T-helper 2 cell treated with Interferon-gamma antibody and Interleukin-4, amounts not matched to agents 100 ng/mL and 5 ng/mL, for 36 hours (primary cell): Measurements from ENCODE around the gene UBASH3B. TPM values are rescaled to one million over a fixed set of nuclear protein-coding genes. Genes with fewer than 3 reads are reported as not detected.

ENCODE experiments used
- intact Hi-C: fragments of 100-400 bp; cut with micrococcal nuclease; formaldehyde crosslinking; loops from one replicate; pipeline ENCODE4 v1.15.1; 2023
- total RNA-seq: library from RNA; stranded (reverse); gene quantifications from 2 replicates; pipeline ENCODE4 v1.2.3, GENCODE V29; 2022

UBASH3B gene
- total RNA-seq, 1 donor from 2014 or later, result 22.9 TPM

DNA sequence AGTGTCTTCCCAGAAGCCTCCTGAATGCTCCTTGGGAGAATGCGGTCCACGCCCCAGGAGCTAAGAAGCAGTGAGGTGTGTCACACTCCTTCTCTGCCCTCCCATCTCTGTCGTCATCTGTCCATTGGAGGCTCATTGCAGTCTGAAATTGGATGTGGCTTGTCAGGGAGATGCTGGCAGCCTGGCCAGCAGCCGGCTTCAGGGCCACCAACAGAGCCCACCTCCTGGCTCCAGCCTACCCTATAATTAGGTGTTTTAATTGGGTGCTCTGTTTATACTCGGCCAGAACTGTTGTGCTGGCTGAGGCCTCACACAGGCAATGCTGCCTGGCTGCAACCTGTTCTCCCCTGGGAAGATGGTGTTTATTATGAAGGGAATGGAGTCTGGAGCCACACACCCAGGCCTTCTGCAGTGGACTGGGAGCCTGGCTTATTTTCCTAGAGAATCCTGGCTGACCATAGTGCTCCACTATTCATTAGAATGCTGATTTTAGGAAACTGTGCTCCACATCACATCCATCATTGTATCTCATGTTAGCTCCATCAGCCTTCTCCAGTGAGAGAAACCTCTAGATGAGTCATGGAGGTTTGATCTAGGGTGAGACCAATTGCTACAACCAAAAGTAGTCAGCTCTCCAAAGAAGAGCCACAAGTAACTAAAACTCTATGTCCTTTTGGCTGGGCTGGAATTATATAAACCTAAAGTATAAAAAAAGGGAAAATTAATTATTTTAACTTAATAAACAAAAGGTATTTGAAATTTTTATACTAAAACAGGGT, 96.0 kb downstream of the UBASH3B start:
- intact Hi-C loops, result no loop called here

DNA sequence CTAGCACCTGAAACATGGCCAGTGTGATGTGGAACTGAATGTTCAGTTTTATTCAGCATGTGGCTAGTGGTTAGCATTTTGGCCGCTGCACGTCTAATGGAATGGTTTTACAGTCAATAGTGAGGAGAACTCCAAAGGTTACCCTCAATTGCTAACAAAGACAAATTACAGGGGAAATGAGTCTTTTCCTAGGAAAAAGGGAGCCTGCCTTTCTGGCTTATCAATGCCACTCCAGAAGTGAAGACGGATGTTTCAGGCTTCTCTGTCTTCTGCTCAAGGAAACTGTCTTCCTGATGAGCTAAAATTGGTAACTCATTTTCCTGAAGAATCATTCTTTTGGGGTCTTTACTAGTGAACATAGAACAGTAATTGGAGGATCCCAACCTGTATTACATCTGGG, 98.5 kb downstream of the UBASH3B start:
- intact Hi-C loops, result loop anchor here (1.0 kb wide), 2 partner anchors 98 to 125 kb away; no protein-coding TSS in a partner anchor

DNA sequence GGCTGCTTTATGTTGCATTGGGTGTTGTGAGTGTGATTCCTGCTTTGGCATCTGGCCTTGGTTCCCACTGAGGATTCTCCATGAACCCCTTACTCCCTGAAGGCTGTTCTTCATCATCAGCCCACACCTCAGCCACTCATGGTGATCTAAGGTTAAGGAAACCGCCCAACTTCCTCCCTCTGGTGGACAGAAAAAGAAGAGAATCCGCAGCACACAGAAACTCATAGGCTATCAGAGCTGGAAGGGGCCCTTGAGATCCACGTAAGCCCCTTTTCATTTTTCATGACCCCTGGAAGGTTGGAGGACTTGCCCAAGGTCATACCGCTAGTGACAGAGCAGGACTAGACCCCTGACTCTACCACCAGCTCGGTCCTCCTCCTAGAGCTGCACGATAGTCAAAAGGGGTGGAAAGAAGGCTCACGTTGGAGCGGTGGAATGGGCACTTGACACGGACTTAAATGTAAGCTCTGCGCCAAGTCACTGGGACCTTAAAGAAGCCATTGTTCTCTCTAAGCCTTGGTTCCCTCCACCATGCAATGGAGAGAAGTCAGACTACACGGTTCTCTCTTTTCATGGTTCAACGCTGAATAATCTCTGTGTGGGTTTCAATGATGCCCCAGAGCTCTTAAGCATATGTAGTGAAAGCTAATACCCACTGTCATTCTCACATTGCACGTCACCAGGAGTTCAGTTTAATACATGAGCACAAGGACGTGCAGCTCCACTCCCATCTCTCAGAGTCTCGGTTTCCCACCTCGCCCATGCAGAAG, 99.2 kb downstream of the UBASH3B start:
- intact Hi-C loops, result loop anchor here (1.0 to 5.0 kb wide), 3 partner anchors 32 to 125 kb away; no protein-coding TSS in a partner anchor

DNA sequence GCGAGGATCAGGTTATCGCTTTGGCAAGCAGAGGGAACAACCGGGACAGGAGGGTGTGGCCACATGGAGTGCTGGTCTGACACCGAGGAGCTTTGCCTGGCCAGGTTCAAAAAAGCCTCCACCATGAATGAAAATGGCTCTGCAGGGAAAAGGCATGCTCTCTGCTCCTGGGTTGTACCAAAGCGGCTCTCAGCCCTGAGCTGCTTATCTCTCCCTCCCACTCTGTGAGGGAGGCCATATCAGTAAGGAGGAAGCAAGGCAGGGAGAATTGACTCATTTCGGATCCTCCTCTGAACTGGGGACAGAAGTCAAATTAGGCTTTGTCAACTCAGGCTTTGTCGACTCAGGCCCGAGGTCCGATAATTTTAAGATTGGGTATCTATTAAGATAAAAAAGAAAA, 99.9 kb downstream of the UBASH3B start:
- intact Hi-C loops, result loop anchor here (5.0 kb wide), 1 partner anchor 33 kb away; no protein-coding TSS in a partner anchor

DNA sequence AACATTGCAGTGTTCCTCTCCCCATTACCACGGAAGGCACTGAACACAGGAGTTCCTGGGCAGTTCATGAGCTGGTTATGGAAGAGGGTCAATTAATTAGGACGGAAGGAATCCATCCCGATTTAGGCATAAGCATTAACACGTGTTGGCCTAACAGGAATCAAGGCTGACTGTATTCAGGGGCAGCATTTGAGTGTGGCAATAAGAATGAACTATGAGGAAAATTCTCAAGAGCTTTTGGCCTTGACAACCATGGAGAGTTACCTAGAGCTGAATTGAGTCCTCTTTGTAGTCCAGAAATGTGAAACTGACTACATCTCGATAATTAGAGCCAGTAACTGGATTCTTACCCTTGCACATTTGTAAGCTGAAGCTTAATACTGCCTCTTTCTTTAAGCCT, 100.4 kb downstream of the UBASH3B start:
- intact Hi-C loops, result loop anchor here (1.0 to 5.0 kb wide), 4 partner anchors 25 to 176 kb away; no protein-coding TSS in a partner anchor

DNA sequence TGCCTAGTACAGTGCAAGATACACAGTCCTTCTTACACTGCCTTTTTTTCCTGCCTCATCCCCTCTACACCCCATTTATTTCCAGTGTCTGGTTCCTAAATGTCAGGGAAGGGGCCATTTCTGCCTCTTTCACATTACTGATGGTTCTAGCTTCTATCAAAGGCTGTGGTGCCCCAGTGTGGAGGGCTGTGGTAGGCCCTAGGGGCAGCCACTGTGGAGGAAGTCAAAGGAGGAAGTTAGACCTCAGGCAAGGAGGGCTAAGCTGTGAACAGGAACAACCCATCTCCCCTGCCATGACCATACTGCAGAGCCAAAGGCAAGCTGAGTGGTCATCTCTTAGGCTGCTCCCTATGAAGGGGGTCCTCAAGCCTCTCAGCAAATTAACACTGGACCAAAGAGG, 100.9 kb downstream of the UBASH3B start:
- intact Hi-C loops, result loop anchor here (1.0 to 5.0 kb wide), 4 partner anchors 24 to 176 kb away; no protein-coding TSS in a partner anchor

DNA sequence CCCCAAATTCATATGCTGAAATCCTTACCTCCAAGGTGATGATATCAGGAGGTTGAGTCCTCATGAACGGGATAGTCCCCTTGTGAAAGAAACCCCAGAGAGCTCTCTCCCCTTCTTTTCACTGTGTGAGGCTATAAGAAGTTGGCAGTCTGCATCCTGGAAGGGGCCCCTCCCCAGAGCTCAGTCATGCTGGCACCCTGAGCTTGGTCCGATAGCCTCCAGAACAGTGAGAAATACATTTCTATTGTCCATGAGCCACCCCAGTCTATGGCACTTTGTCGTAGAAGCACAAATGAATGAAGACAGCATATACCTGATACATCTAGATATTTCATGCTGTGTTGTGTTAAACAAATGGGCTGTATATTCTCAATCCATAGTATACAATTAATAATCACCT, 101.7 kb downstream of the UBASH3B start:
- intact Hi-C loops, result loop anchor here (2.0 to 5.0 kb wide), 2 partner anchors 24 to 35 kb away; no protein-coding TSS in a partner anchor

DNA sequence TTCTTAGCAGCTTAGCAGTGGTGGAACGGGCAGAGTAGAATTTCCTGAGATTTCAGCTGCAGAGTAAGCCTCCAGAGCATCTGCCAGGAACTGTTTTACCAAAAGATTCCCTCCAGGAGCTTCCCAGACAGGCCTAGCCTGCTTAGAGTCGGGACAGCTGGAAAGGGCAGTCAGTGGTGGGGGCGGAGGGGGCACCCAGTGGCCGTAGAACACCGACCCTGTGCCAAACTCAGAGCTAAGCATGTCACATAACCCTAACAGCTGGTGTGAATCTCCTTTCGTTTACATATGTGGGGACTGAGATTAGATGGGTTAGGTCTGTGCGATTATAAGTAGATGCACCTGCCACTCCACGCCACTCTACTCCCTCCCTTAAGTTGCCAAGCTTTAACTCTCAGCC, 102.8 kb downstream of the UBASH3B start:
- intact Hi-C loops, result loop anchor here (5.0 kb wide), 1 partner anchor 36 kb away; no protein-coding TSS in a partner anchor

DNA sequence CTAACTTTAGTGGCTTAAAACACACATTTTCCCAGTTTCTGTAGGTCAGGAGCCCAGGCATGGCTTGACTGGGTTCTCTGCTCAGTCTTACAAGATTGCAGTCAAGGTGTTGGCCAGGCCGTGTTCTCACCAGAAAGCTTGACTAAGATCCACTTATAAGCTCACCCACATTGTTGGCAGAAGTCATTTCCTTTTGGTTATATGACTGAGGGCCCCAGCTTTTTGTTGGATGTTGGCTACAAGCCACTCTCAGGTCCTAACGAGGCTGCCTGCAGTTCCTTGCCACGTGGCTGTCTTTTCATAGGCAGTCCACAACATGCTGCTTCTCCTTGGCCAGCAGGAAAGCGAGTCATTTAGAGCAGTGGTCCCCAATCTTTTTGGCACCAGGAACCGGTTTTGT, 103.5 kb downstream of the UBASH3B start:
- intact Hi-C loops, result loop anchor here (5.0 kb wide), 1 partner anchor 37 kb away; no protein-coding TSS in a partner anchor

DNA sequence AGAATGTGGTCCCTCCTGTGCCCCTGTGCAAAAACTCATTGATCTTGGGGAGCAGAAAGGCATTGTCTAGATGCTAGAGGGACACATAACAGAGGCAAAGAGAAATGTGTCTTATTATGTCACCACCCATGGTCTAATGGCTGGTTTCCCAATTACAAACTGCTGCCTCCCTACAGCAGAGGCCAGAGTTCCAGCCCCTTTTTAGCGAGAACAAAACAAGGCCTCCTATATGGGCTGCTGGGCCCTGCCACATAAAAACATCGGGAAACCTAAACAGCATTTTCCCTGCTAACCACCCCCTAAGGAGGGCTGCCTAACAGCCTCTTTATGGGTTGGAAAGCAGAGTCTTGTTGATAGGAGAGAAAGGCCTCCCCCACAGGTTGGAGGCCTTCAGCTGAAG, 107.6 kb downstream of the UBASH3B start:
- intact Hi-C loops, result no loop called here

DNA sequence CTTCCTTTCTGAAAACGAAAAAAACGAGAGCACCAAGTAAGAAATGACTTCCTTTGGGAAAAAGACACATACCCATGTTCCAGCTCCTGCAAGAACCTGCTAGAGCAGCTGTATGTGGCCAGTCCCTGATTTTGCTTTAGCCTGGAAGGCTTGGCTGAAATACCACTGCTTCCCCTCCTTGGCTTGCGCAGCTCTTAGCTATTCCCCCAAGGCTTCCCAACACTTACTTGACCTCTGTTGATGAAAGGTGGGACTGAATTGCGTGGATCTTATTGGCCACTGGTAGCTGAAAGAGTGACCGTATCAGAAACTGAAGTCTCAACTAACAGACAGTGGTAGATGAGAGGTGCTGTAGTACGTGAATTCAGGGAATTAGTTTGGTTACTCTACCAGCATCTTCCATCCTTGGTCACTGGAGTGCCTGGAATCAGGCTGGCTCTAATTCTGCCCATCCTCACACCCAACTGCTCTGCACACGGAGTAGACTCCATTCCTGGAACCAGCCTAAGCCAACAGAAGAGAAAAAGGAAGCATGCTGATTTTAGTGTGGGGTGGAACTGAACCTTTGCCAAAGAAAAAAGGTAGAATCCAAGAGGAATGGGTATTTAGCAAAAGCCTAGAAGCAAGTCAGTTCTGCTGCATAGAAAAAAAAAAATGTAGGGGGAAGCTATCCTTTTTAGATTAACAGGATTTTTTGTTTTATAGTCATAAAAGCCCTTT, 109.0 kb downstream of the UBASH3B start:
- intact Hi-C loops, result no loop called here

DNA sequence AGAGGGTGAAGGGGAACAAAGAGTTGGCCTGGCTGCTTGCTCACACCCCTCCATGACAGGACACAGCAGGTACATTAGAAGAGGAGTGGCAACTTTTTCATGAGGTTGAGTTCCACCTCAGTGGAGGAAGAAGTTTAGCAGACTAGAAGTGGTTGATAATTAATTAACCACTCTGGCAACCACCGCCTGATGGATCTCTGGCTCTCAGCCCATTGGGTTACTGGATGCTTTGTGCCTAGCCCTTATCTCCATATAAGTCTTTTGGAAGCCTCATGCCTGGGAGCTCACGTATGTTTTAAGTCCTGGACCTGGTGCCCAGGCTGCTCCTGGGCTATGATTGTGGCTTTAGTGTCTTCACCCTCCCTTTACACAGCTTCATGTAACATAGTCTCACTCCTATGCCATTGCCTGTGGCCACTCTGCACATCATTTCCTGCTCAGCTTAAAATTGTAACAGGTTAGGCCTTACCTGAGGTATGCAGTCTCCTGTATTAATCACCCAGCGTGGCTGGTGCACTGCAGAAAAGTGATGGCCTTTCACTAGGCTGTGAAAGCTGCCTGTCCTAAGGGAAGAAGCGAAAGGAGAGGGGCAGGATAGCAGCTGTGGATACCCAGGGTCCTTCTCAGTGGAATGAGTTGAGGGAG, 110.1 kb downstream of the UBASH3B start:
- intact Hi-C loops, result no loop called here

DNA sequence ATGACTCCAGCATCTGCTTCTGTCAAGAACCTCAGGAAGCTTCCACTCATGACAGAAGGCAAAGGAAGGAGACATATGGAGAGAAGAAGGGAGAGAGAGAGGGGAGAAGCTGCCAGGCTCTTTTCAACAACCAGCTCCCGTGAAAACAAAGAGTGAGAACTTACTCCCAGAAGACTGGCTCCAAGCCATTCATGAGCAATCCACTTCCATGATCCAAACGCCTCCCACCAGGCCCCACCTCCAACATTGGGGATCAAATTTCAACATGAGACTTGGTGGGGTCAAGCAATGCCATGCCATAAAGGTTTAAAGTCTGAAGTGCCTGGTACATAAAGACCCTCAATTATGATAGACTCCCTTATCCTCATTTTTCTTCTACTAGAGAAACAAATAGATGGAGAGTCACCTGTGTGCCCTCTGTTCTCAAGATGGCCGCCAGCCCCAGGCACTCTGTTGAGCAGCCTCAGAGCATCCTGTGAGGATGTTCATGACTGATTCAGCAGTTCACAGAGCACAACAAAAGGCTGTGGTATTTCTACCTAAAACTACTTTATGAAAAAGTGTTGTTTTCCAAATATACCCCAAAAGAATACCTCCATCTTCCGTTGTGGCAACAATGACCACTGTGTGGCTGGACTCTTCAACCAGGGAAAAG, 113.7 kb downstream of the UBASH3B start:
- intact Hi-C loops, result no loop called here

DNA sequence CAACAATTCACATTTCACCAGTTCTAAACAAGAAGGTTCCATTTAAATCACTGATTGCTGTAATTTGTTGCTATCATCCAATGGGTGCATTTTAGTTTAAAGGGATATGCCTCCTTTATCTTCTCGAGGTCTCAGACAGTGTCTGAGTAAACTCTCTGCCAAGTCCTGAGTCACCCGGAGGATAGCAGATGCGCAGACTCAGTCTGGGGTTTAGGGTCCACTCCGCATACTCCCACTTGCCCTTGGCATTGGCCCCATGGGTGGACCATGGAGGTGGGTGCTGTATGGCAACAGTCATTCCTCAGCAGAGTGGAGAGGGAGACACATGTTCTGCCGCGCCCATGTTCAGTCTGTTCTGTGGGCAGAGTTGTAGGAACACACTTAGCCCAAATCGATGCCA, 117.4 kb downstream of the UBASH3B start:
- intact Hi-C loops, result no loop called here

DNA sequence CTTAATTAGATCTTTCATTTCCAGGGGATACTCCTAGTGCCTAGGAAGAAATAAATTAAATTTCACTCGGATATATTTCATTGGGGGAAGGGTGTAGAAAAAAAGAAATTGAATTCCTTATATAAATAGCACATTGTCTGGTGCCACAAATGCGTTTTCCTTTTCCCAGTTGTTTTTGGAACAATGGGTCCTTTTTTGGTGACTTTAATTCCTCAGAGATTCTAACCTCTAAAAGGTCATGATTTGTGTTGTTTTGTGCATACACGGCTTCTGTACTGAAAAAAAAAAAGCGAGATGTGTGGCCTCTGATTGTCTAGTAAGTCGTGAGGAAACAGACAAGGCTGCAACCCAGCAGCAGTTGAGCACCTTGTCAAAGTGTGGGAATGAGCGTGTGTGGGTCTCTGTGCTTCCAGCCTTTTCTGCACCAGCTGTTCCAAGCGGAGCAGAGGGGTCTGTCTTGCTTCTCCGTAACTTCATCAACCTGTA, 118.3 kb downstream of the UBASH3B start:
- intact Hi-C loops, result no loop called here

DNA sequence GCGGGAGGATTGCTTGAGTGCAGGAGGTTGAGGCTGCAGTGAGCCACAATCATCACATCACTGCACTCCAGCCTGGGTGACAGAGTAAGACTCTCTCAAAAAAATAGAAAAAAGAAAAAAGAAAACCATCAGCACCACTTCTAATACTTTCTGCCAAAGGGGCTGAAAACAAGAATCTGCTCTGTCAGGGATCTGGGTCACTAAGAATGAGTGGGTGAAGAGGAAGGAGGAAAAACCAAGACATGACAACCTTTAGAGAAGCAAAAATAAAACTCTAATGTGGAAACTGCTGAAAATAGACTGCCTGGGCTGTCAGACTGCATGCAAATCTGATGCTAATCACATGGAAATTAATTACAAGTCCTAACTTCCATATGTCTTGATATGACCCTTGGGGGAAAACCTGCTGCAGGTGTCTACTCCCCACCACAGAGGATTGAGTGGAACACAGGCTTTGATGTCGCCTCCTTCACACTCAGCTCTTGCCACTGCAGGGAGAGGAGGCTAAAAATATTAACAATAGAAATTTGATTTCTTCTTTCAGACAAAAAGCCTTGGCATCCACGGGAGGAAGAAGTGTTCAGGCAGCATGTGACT, 120.3 kb downstream of the UBASH3B start:
- intact Hi-C loops, result no loop called here

DNA sequence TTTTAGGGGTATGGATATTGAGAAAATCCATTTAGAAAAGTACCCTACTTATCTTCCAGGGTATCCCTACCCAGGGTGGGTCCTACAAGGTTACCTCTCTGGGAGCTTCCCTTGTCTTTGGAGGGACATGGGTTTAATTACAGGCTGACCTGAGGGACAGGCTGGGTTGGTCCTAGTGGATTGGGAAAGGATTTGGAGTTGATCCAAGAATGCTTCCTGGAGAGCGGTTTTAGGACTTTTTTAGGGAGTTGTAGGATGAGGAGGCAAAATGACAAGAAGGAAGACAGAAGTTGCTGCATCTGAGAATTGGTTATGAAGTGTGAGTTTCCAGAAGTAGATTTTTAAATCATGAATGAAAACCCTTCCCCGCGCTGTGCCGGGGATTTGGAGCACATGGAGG, 121.0 kb downstream of the UBASH3B start:
- intact Hi-C loops, result no loop called here

DNA sequence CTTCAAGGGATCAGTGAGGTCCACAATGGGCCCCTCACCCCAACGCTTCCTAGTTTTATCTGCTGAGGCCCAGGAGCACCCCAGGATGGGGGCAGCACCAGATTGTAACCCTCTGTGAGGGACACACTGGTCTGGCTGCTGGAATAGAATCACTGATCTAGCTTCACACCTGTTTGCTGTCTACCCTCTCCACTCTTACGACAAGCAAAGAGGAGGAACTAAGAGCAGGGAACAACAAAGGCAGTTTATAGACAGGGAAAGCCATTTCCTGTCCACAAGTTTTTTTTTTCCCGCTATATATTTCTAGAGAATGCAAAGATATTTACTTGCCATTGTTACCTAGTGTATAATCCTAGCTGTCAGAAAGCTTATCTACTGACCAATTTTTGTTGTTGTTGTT, 121.8 kb downstream of the UBASH3B start:
- intact Hi-C loops, result no loop called here

DNA sequence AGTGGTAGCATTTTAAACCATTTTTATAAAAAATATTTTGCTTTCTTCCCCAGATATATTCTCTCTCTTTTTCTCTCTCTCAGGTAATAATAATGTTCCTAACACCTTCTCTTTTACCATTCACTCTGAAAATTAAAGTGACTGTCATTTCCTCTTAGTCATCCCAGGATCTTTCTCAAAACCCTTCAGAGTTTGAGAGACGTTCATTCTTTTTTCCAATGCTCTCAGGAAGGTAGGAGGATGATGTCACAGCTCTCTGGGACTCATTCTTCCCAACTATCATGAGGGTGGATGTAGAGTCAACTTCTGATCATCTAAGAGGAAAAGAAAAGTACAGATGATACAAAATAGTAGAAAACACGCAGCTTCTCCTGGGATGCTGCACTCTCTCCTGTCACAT, 122.6 kb downstream of the UBASH3B start:
- intact Hi-C loops, result no loop called here
